ENCODE results near the gene GP9.

GRCh38 chr3:129033151-129033550 lies 27.4 kb upstream of the GP9 start:
- TF ChIP-seq CTCF (IDR thresholded peaks at IDR 0.05; ENCODE audit: poor library complexity) (no peak), EZH2 (IDR thresholded peaks at IDR 0.05; ENCODE audit: borderline replicate concordance) (no peak), EZH2phosphoT487 (IDR thresholded peaks at IDR 0.05; ENCODE audit: low read depth, severe bottlenecking, unreplicated experiment) (no peak)
